ENCODE results near the gene CHMP5. TPM values are rescaled to one million over a fixed set of nuclear protein-coding genes. Genes with fewer than 3 reads are reported as not detected.

CHMP5 gene
- total RNA-seq, result 54.5 and 57.6 TPM in 2 replicates

DNA sequence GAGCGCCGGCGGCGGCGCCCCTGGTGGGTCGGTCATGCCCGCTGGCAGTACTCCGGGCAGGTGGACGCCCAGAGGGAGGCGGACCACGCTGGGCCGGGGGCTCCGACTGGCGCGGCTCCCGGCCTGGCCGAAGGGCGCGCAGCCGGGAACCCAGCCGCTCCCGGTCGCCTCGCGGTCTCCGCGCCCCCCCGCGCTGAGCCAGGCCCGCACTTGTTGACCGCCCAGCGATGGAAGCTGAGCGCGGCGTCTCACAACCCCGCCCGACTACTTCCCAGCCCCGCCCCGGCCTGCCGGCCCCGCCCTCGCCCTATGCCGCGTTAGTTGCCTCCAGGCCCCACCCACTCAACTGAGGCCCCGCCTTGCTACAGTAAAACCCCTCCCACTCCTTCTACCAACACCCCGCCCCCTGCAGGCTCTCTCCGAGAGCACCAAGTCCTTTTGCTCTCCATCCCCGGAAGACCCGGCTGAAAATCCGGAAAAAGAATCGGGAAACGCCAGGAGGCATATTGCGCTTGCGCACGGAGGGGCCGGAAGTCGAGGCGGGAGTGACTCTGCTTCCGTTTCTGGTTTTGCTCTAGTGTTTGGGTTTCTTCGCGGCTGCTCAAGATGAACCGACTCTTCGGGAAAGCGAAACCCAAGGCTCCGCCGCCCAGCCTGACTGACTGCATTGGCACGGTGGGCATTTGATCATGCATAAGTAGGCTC, at the start of gene CHMP5, which contains the start of gene BAG1:
Gene CHMP5 (plus strand): TSS at position 577 of the 705 bp plus-strand sequence. CDS start 30 bp downstream, at position 607.
Gene BAG1 (minus strand): TSS at position 236 of the 705 bp plus-strand sequence.
- Mint-ChIP-seq H3K27ac (peak within 1 kb of the TSS; percentile 96), H3K4me1 (ENCODE audit: low read depth) (peaks cover 43% of the 10 kb centered on the region), H3K9me3 (no peaks in the 10 kb centered on the region), H3K4me3 (ENCODE audit: low read depth) (peak within 1 kb of the TSS; percentile 98), H3K36me3 (ENCODE audit: low read depth) (peaks cover 56% of the 10 kb centered on the region), H3K27me3 (ENCODE audit: low read depth) (no peaks in the 10 kb centered on the region)
- peak; percentile 100 for DNase-seq (ENCODE audit: low spot score)
- intact Hi-C loops (cut with micrococcal nuclease), result loop anchor here (1.0 kb wide), 6 partner anchors 26 to 239 kb away; partner anchors contain the start of genes B4GALT1, DNAJA1, NFX1 and SMU1

- no peaks in the 10 kb centered on the region for H3K36me3 Mint-ChIP-seq (ENCODE audit: low read depth)
- H3K4me1 Mint-ChIP-seq (ENCODE audit: low read depth), result peaks cover 21% of the 10 kb centered on the region
- H3K27me3 Mint-ChIP-seq (ENCODE audit: low read depth), result peaks cover 7% of the 10 kb centered on the region
- no peak overlapping the region for H3K4me3 Mint-ChIP-seq (ENCODE audit: low read depth)
- H3K9me3 Mint-ChIP-seq, result no peaks in the 10 kb centered on the region
- intact Hi-C loops (cut with micrococcal nuclease), result no loop called here
- no peak for DNase-seq (ENCODE audit: low spot score)
- no peak overlapping the region for H3K27ac Mint-ChIP-seq
Measured at GRCh38 chr9:33220681-33221567, 43.9 kb upstream of the CHMP5 start.

GRCh38 chr9:33221568-33221884, 43.3 kb upstream of the CHMP5 start:
- peaks cover 26% of the 10 kb centered on the region for H3K4me1 Mint-ChIP-seq (ENCODE audit: low read depth)
- H3K4me3 Mint-ChIP-seq (ENCODE audit: low read depth), result no peak overlapping the region
- no peaks in the 10 kb centered on the region for H3K9me3 Mint-ChIP-seq
- no peak overlapping the region for H3K27ac Mint-ChIP-seq
- peaks cover 5% of the 10 kb centered on the region for H3K27me3 Mint-ChIP-seq (ENCODE audit: low read depth)
- no peaks in the 10 kb centered on the region for H3K36me3 Mint-ChIP-seq (ENCODE audit: low read depth)
- intact Hi-C loops (cut with micrococcal nuclease), result no loop called here
- no peak for DNase-seq (ENCODE audit: low spot score)

- Mint-ChIP-seq H3K9me3 (no peaks in the 10 kb centered on the region), H3K4me1 (ENCODE audit: low read depth) (peaks cover 32% of the 10 kb centered on the region), H3K27ac (no peak overlapping the region), H3K36me3 (ENCODE audit: low read depth) (no peaks in the 10 kb centered on the region), H3K4me3 (ENCODE audit: low read depth) (no peak overlapping the region), H3K27me3 (ENCODE audit: low read depth) (peaks cover 5% of the 10 kb centered on the region)
- no peak for DNase-seq (ENCODE audit: low spot score)
- intact Hi-C loops (cut with micrococcal nuclease), result no loop called here
Measured at GRCh38 chr9:33222031-33222430, 42.8 kb upstream of the CHMP5 start.

- no peak for DNase-seq (ENCODE audit: low spot score)
- H3K4me1 Mint-ChIP-seq (ENCODE audit: low read depth), result peaks cover 33% of the 10 kb centered on the region
- H3K27ac Mint-ChIP-seq, result no peak overlapping the region
- no peak overlapping the region for H3K4me3 Mint-ChIP-seq (ENCODE audit: low read depth)
- H3K9me3 Mint-ChIP-seq, result no peaks in the 10 kb centered on the region
- no peaks in the 10 kb centered on the region for H3K27me3 Mint-ChIP-seq (ENCODE audit: low read depth)
- intact Hi-C loops (cut with micrococcal nuclease), result no loop called here
- no peaks in the 10 kb centered on the region for H3K36me3 Mint-ChIP-seq (ENCODE audit: low read depth)
Measured at GRCh38 chr9:33223696-33224095, 41.2 kb upstream of the CHMP5 start.

DNA sequence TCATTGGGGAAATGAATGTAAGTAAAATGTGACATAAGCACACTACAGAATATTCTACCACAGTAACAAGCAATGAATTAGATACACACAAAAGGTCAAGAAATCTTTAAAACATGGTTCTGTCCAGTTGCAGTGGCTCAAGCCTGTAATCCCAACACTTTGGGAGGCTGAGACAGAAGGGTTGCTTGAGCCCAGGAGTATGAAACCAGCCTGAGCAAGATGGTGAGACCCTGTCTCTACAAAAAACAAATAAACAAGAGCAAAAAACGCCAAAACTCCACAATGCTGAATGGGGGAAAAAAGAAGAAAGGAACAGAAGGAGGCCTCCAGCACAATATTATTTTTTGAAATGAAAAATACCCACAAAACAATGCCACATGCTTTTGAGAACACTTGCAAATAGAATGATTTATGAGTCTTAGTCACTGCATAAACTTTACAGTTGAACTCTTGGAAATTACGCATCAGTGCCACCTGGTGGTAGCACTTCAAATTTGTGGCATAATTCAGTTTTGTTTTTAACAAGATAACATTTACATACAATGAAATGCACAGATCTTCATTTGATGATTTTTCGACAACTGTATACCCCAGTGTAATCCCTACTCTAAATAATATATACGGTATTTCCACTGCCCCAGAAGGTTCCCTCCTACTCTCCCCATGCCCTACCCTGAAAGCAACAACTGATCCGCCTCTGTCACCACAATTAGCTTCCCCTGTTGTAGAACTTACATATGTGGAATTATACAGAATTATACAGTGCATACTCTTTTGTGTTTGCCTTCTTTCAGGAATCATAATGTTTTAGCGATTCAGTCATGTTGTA, 39.3 kb upstream of the CHMP5 start:
- Mint-ChIP-seq H3K4me3 (ENCODE audit: low read depth) (no peak overlapping the region), H3K27ac (peak overlapping the region; percentile 2), H3K9me3 (no peaks in the 10 kb centered on the region), H3K27me3 (ENCODE audit: low read depth) (no peaks in the 10 kb centered on the region), H3K4me1 (ENCODE audit: low read depth) (peaks cover 33% of the 10 kb centered on the region), H3K36me3 (ENCODE audit: low read depth) (no peaks in the 10 kb centered on the region)
- peak; percentile 50 for DNase-seq (ENCODE audit: low spot score)
- intact Hi-C loops (cut with micrococcal nuclease), result loop anchor here (1.0 to 5.0 kb wide), 3 partner anchors 58 to 149 kb away; partner anchors contain the start of genes B4GALT1 and SMU1

DNA sequence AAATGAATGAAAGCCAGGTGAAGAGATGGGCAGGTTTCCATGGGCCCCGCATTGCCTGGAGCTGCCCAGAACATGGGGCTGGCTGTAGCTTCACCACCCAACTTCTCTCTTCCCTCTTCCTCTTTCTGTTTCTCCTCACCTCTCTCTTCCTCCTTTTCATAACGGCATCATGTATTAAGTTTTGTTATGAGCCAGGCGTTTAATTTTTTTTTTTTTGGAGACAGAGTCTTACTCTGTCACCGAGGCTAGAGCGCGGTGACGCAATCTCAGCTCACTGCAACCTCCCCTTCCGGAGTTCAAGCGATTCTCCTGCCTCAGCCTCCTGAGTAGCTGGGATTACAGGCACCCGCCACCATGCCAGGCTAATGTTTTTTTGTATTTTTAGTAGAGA, 37.8 kb upstream of the CHMP5 start:
- H3K4me3 Mint-ChIP-seq (ENCODE audit: low read depth), result no peak overlapping the region
- DNase-seq (ENCODE audit: low spot score), result no peak
- intact Hi-C loops (cut with micrococcal nuclease), result loop anchor here (5.0 kb wide), 1 partner anchor 60 kb away; the partner anchor contains the start of gene B4GALT1
- peaks cover 24% of the 10 kb centered on the region for H3K4me1 Mint-ChIP-seq (ENCODE audit: low read depth)
- no peaks in the 10 kb centered on the region for H3K27me3 Mint-ChIP-seq (ENCODE audit: low read depth)
- H3K27ac Mint-ChIP-seq, result no peak overlapping the region
- no peaks in the 10 kb centered on the region for H3K9me3 Mint-ChIP-seq
- no peaks in the 10 kb centered on the region for H3K36me3 Mint-ChIP-seq (ENCODE audit: low read depth)

- peaks cover 23% of the 10 kb centered on the region for H3K4me1 Mint-ChIP-seq (ENCODE audit: low read depth)
- DNase-seq (ENCODE audit: low spot score), result no peak
- no peaks in the 10 kb centered on the region for H3K9me3 Mint-ChIP-seq
- no peak overlapping the region for H3K27ac Mint-ChIP-seq
- intact Hi-C loops (cut with micrococcal nuclease), result loop anchor here (5.0 kb wide), 1 partner anchor 60 kb away; the partner anchor contains the start of gene B4GALT1
- no peaks in the 10 kb centered on the region for H3K36me3 Mint-ChIP-seq (ENCODE audit: low read depth)
- H3K4me3 Mint-ChIP-seq (ENCODE audit: low read depth), result no peak overlapping the region
- H3K27me3 Mint-ChIP-seq (ENCODE audit: low read depth), result peaks cover 2% of the 10 kb centered on the region
Measured at GRCh38 chr9:33227741-33228140, 37.1 kb upstream of the CHMP5 start.

DNA sequence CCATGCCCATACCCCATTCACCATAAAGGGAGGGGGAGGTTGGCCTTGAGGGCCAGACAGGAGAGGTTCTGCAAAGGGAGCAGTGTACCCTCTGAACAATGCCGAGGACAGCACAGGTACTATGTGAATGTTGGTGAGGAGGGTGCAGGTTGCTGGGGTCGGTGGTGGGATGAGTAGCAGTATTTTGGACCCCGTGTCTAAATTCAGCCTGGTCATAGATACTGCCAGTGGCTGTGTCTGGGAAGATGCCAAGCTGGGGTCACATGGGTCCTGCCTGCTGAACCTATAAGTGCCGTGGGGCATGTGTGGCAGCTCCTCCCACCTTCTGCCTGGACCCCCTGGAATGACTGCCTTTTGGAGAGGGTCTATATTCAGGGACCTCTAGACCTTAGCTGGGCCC, 36.2 kb upstream of the CHMP5 start:
- Mint-ChIP-seq H3K27me3 (ENCODE audit: low read depth) (peaks cover 2% of the 10 kb centered on the region), H3K4me3 (ENCODE audit: low read depth) (no peak overlapping the region), H3K4me1 (ENCODE audit: low read depth) (peaks cover 21% of the 10 kb centered on the region), H3K9me3 (no peaks in the 10 kb centered on the region), H3K36me3 (ENCODE audit: low read depth) (no peaks in the 10 kb centered on the region), H3K27ac (no peak overlapping the region)
- no peak for DNase-seq (ENCODE audit: low spot score)
- intact Hi-C loops (cut with micrococcal nuclease), result loop anchor here (5.0 kb wide), 1 partner anchor 61 kb away; the partner anchor contains the start of gene B4GALT1

DNA sequence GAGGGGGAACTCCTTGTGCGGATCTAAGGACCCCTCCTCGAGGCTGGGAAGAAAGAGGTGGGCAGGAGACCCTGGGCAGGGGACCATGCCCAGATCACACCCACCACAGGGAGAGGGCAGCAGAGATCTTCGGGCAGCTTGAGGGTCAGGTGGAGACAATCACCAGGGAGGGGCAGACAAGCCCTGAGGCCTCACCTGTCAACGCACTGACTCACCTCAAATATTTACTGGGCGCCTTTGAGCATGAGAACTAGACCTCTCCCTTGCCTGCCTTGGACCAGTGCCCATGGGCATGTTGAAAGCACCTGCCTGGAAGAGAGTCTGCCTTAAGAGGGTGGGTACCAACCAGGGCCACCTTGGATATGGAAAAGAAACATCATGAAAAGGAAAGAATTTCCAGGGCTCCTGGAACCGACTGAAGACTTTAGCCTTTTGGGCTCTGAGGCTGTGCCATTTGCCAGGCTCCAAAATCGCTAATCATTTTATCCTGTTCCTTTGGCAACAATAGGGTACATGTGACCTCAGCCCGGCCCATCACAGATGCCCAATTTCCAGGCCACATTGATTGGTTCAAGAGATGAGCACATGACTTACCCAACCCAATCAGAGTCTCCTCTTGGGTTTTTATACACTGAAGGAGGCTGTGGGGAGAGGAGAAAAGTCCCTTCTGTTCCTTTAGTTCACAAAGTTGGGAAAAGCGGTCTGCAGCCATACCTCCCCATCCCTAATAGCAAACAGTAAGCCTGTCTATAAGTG, 35.3 kb upstream of the CHMP5 start:
- no peak for DNase-seq (ENCODE audit: low spot score)
- Mint-ChIP-seq H3K4me1 (ENCODE audit: low read depth) (peaks cover 21% of the 10 kb centered on the region), H3K36me3 (ENCODE audit: low read depth) (no peaks in the 10 kb centered on the region), H3K9me3 (no peaks in the 10 kb centered on the region), H3K27me3 (ENCODE audit: low read depth) (peaks cover 2% of the 10 kb centered on the region), H3K27ac (no peak overlapping the region), H3K4me3 (ENCODE audit: low read depth) (no peak overlapping the region)
- intact Hi-C loops (cut with micrococcal nuclease), result loop anchor here (5.0 kb wide), 1 partner anchor 62 kb away; the partner anchor contains the start of gene B4GALT1

GRCh38 chr9:33230756-33231622, 33.9 kb upstream of the CHMP5 start:
- Mint-ChIP-seq H3K9me3 (no peaks in the 10 kb centered on the region), H3K27ac (no peak overlapping the region), H3K4me1 (ENCODE audit: low read depth) (peaks cover 11% of the 10 kb centered on the region), H3K36me3 (ENCODE audit: low read depth) (no peaks in the 10 kb centered on the region), H3K4me3 (ENCODE audit: low read depth) (no peak overlapping the region), H3K27me3 (ENCODE audit: low read depth) (peaks cover 2% of the 10 kb centered on the region)
- no peak for DNase-seq (ENCODE audit: low spot score)
- intact Hi-C loops (cut with micrococcal nuclease), result no loop called here
